ENCODE measurements around the gene NEMF. TPM values are rescaled to one million over a fixed set of nuclear protein-coding genes. Genes with fewer than 3 reads are reported as not detected.
"Not testable (repeated sequence)": the region's sequence is repeated elsewhere in the genome, so short reads cannot be mapped to it uniquely, and the experiment has no call there.

The NEMF gene
- total RNA-seq, 1 donor from 2014 or later, result 54.0 TPM

DNA sequence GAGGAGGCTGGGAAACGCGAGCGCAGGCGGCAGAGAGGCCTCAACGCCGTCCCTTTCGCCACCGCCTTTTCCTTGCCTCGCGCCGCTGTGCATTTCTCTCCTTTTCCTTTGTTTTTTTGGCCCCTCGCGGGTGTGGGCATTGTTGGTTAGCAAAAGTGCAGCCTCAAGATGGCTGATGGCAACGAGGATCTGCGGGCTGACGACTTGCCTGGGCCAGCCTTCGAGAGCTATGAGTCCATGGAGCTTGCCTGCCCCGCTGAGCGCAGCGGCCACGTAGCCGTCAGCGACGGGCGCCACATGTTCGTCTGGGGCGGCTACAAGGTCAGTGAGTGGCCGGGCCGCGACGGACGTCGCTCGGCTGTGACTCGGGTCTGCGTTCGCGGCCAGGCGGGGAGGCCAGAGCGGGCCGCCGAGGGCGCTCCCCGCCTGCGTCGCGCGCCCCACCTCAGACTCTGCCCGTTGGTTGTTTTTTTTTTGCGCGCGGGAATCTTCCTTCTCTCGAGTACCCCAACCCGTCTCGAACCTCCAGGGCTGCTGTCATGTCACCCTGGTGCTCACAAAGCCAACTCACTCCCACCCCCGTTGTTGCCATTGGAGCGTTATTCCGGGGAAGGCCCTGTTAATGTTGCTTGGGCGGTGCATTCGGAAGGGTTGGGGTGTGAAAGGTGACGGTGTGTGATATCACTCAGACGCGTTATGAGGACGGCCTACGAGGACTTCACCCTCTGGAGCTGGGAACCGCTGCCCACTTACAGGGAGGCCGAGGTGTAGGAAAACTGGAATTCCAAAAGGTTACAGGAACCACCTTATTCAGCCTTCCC is 84.1 kb downstream of the NEMF start:
- intact Hi-C loops (cut with DNase I), result loop anchor here (2.0 kb wide), 2 partner anchors 76 to 134 kb away; partner anchors contain the start of genes DNAAF2 and KLHDC1
- DNase-seq (ENCODE audit: low spot score), result peak; percentile 78

DNA sequence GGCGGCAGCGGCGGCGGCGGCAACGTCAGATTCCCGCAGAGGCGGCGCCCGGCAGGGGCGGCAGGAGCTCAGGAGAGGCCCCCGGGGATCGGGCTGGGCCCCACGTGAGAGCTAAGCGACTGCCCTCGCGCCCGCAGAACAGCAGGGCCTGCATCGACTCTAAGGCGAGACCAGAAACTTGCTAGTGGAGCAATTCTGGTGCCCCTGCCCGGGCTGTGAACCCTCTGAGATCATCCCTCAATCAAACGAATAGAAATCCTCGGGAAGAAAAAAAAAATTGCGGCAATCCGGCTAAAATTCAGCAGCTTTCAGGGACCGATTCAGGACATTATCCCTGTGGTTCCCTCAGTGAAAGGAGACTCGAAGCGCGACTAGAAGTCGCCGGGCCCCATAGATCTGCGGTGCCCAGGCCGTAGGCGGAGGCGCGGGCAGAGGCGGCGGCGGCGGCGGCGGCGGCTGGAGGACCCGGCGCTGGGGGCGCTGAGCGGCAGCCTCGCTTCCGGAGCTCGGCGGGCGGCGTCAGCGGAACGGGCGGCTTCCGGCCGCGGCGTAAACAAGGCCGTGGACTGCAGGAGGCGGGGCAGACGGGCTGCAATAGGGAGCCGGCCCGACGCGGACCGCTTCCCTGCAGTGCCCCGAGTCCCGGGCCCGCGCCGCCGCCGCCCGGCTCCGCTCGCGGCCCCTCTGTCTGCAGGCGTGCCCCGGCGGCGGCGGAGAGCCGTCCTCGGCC is 84.9 kb downstream of the NEMF start, which contains the start of gene KLHDC2:
Gene KLHDC2, plus strand, starts transcription at position 583 of the 730 bp plus-strand sequence. CDS start 316 bp downstream, outside the sequence.
- intact Hi-C loops (cut with DNase I), result loop anchor here (2.0 kb wide), 2 partner anchors 75 to 133 kb away; partner anchors contain the start of genes DNAAF2 and KLHDC1
- peak; percentile 95 for DNase-seq (ENCODE audit: low spot score)

DNA sequence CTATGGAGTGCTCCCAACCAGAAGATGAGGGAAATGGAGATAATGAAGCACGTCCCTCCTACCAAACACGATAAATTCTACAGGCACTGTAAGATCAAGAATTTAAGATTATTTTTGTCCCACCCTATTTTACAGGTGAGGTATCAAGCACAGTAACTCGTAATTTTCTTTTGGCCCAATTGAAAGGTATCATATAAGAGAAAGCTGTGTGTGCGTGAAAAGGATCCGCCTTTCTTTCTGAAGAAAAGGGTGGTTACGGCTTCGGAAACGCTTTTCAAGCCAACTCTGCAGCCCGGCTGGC is 85.4 kb downstream of the NEMF start:
- no peak for DNase-seq (ENCODE audit: low spot score)
- intact Hi-C loops (cut with DNase I), result no loop called here

DNA sequence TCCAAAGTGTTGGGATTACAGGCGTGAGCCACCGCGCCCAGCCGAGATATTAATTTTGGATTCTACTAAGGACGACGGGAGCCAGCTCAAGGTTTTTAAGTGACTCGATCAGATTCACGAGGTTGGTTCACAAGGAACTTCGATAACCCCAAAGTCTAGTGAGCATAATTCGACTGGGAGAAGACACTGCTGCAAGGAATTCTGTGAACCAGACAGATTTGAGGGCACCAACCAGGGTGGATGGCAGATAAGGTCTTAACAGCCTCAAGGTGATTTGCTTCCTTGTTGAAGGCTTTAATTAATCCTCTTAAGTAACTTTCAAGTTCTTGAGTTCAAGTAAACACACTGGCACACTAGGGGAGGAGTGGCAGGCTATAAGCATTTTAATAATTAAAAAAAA is 85.7 kb downstream of the NEMF start:
- intact Hi-C loops (cut with DNase I), result no loop called here
- no peak for DNase-seq (ENCODE audit: low spot score)

DNA sequence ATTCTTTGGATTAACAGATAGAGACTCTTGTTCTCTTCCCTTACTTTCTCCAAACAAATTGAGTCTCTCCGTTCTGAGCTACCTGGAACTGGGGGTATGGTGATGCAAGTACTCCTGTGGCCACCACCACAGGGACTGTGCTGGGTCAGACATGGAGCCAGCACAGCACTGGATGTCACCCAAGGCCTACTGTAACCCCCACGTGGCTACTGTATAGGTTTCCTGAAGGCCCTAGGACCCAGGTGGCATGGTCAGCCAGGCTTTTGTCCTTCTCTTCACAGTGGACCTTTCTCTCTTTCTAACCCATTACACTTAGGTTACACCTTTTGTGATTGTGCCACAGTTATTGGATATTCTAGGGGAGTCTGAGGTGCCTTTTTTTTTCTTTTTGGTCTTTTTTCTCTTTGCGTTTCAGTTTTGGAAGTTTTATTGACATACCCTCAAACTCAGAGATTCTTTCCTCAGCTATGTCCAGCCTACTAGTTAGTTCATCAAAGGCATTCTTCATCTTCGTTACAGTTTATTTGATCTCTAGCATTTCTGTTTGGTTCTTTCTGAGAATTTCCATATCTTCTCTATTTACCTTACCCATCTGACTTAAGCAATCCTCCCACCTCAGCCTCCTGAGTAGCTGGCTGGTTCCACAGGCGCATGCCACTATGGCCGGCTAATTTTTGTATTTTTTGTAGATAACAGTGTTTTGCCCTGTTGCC is 90.6 kb downstream of the NEMF start:
- intact Hi-C loops (cut with DNase I), result no loop called here
- DNase-seq (ENCODE audit: low spot score), result no peak

DNA sequence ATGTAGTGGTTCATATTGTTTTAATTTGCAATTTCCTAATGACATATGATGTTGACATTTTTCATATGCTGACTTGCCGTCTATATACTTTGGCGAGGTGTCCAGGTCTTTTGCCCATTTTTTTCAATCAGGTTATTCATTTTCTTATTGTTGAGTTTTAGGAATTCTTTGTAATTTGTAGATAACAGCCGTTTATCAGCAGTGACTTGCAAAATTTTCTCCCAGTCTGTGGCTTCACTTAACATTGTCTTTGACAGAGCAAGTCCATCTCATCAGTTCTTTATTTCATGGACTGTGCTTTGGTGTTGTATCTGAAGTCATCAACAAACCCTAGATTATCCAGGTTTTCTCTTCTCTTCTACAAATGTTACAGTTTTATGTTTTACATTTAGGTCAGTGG is 97.2 kb downstream of the NEMF start:
- DNase-seq (ENCODE audit: low spot score), result no peak
- intact Hi-C loops (cut with DNase I), result no loop called here

DNA sequence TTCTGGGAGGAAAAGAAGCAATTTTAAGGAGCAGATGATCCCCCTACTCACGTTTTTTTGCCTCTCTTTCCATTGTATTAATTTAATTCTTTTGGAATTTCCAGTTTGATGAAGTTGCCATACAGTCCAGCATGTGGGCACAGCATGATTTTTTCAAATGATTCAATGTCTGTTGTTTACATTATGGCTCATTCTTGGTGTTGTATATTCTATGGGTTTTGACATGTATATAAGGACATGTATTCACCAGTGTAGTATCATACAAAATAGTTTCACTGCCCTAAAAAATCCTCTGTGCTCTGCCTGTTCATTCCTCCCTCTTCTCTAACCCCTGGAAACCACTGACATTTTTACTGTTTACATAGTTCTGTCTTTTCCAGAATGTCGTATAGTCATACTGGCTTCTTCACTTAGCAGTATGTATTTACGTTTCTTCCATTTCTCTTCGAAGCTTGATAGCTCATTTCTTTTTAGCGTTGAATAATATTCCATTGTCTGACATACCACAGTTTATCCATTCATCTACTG is 98.0 kb downstream of the NEMF start:
- no peak for DNase-seq (ENCODE audit: low spot score)
- intact Hi-C loops (cut with DNase I), result no loop called here

DNA sequence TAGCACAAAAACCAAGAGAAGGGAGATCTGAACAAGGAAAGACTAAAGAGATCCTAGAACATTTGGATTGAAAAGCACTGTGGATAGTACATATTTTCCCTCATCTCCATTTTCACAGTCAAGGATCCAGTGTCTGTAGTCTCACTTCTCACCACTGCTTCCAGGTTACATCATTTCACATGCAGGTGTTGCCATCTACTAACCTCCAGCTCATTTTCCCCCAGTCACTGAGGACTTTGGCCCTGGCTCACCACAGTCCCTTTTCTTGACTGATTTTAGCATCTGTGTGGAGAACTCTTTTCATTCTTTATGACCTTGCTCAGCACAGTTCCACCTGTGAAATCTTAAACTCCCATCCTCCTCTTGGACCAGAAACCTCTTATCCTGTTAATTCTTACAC is 106.1 kb downstream of the NEMF start:
- intact Hi-C loops (cut with DNase I); DNase-seq (ENCODE audit: low spot score): not testable (repeated sequence)

DNA sequence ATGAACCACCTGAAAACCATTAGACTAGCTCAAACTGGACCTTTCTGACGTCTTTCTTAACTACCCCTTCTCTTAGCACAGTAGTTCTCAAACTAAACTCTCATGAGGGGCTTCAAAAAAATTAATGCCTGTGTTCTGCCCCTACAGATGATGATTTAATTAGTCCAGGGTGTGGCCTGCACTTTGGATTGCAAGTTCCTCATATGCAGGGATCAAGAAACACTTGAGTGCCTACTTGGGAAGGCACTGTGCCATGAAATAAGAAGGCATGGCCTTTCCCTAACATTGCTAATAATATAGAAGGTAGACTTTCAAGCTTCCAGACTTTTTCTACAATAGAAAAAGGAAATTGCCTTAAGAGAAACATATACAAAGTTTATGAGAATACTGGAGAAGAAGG is 107.4 kb downstream of the NEMF start:
- intact Hi-C loops (cut with DNase I), result no loop called here

DNA sequence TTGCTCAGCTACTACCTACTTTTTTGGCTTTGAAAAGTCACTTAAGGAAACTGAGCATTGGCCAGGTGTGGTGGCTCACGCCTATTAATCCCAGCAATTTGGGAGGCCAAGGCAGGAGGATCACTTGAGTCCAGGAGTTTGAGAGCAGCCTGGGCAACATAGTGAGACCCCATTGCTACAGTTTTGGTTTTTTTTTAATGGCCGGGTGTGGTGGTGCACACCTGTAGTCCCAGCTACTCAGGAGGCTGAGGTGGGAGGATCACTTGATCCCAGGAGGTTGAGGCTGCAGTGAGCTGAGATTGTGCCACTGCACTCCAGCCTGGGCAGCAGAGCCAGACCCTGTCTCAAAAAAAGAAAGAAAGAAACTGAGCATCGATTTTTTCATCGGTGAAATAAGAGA is 116.9 kb downstream of the NEMF start:
- DNase-seq (ENCODE audit: low spot score); intact Hi-C loops (cut with DNase I): not testable (repeated sequence)

More for the DNA sequence above, 107.4 kb downstream of the NEMF start:
- no peak for DNase-seq (ENCODE audit: low spot score)

DNA sequence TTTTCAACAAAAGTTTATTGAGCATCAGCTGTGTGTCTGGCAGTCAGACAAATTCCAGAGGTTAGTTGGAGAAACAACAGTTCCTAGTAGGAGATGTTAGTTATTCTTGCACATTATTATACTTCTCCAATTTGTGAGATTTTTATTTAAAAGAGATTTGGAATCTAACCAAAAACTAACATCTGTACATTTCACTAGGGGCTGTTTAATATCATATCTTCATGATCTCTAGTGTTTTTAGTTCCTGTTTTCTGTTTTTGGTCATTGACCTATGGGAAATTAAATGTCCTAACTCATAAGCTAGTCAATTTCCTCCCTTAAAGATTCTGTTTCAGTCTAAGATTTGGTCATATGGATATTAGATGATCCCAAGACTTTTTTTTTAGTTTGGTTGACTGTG is 118.8 kb downstream of the NEMF start:
- intact Hi-C loops (cut with DNase I), result no loop called here
- DNase-seq (ENCODE audit: low spot score), result no peak

DNA sequence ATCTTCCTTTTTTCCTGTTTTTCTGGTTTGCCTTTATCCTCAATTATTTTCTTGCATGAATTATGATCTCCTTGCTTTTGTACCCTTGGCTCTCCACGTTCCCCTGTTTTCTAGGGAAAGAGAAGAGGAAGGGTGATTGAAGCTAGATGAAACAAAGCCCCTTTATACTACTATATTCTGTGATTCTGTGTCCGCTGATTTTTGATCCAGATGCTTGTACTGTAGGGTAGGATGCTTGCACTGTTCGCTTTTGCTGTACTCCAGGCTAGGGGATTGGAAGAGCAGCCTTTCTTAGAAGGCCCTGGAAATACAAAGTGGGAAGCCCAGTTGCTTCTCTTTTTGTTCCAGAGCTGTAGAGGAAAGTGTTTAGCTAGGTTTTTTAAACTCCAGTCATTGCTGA is 119.7 kb downstream of the NEMF start:
- intact Hi-C loops (cut with DNase I), result no loop called here
- DNase-seq (ENCODE audit: low spot score), result no peak

Other genes starting within 250 kb of the NEMF start
- 135 TPM for gene RPL36AL, start 232.2 kb downstream of the NEMF start, total RNA-seq
- 20.0 TPM for gene MGAT2, start 232.0 kb downstream of the NEMF start, total RNA-seq
- 4.8 TPM for gene DNAAF2, start 217.5 kb downstream of the NEMF start, total RNA-seq
- 0.78 TPM for gene POLE2, start 164.6 kb downstream of the NEMF start, total RNA-seq
- 6.6 TPM for gene KLHDC1, start 159.7 kb downstream of the NEMF start, total RNA-seq
- 77.2 TPM for gene KLHDC2, start 84.6 kb downstream of the NEMF start, total RNA-seq
- 33.2 TPM for gene ARF6, start 40.3 kb upstream of the NEMF start, total RNA-seq